Rectal smooth muscle tissue (tissue), 1 donor: ENCODE results near the gene SREBF1.

Experiments used
- H3K27ac ChIP-seq: one replicate; pipeline ENCODE4 v1.7.0; 2013; ENCODE audit warnings: low read depth, low read length, inconsistent platforms
- H3K27me3 ChIP-seq: one replicate; pipeline ENCODE4 v1.7.0; 2013; ENCODE audit warnings: low read length; ENCODE audit not compliant: control insufficient read depth, insufficient read depth
- H3K36me3 ChIP-seq: one replicate; pipeline ENCODE4 v1.7.0; 2013; ENCODE audit warnings: low read length; ENCODE audit not compliant: control insufficient read depth, insufficient read depth
- H3K4me1 ChIP-seq: one replicate; pipeline ENCODE4 v1.7.0; 2013; ENCODE audit warnings: low read length; ENCODE audit not compliant: control insufficient read depth, insufficient read depth
- H3K4me3 ChIP-seq: one replicate; pipeline ENCODE4 v1.7.0; 2013; ENCODE audit warnings: low read length
- H3K9ac ChIP-seq: one replicate; pipeline ENCODE4 v1.7.0; 2013; ENCODE audit warnings: low read length

Gene SREBF1

GRCh38 chr17:17823433-17824118, 13.2 kb downstream of the SREBF1 start:
- Histone ChIP-seq H3K4me3 (peak overlapping the region; percentile 72), H3K27me3 (no peaks in the 10 kb centered on the region), H3K36me3 (peaks cover 8% of the 10 kb centered on the region), H3K4me1 (peaks cover 30% of the 10 kb centered on the region), H3K27ac (peak overlapping the region; percentile 89), H3K9ac (peak overlapping the region; percentile 49)

DNA sequence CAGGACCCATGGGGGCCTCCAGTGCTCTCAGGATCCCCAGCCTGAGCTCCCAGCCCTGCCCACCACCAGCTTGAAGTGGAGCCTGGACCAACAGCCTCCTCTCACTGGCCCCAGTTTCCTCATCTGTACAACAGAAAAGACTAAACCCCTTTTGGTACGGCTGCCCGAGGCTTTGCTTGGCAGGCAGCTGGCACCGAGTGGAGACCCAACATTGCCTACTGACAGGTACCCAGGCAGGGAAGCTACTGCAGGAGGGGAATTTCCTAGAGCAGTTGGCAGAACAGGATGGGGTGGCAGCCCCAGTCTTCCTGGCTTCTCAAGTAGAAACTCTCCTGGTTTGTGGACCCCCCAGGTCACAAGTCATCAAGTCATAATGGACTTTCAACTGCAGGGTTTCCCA, 14.2 kb downstream of the SREBF1 start:
- no peaks in the 10 kb centered on the region for H3K27me3 ChIP-seq
- peak overlapping the region; percentile 11 for H3K27ac ChIP-seq
- peaks cover 11% of the 10 kb centered on the region for H3K36me3 ChIP-seq
- peak overlapping the region; percentile 57 for H3K4me3 ChIP-seq
- H3K4me1 ChIP-seq = peaks cover 30% of the 10 kb centered on the region
- H3K9ac ChIP-seq = no peak overlapping the region

- peaks cover 11% of the 10 kb centered on the region for H3K36me3 ChIP-seq
- H3K4me1 ChIP-seq = peaks cover 30% of the 10 kb centered on the region
- H3K27ac ChIP-seq = peak overlapping the region; percentile 11
- no peak overlapping the region for H3K9ac ChIP-seq
- peak overlapping the region; percentile 57 for H3K4me3 ChIP-seq
- no peaks in the 10 kb centered on the region for H3K27me3 ChIP-seq
Observed at GRCh38 chr17:17822189-17822588, 14.6 kb downstream of the SREBF1 start.

- no peaks in the 10 kb centered on the region for H3K27me3 ChIP-seq
- peaks cover 21% of the 10 kb centered on the region for H3K36me3 ChIP-seq
- no peak overlapping the region for H3K27ac ChIP-seq
- no peak overlapping the region for H3K4me3 ChIP-seq
- H3K9ac ChIP-seq = no peak overlapping the region
- H3K4me1 ChIP-seq = peaks cover 30% of the 10 kb centered on the region
Observed at GRCh38 chr17:17820463-17821158, 16.2 kb downstream of the SREBF1 start.

DNA sequence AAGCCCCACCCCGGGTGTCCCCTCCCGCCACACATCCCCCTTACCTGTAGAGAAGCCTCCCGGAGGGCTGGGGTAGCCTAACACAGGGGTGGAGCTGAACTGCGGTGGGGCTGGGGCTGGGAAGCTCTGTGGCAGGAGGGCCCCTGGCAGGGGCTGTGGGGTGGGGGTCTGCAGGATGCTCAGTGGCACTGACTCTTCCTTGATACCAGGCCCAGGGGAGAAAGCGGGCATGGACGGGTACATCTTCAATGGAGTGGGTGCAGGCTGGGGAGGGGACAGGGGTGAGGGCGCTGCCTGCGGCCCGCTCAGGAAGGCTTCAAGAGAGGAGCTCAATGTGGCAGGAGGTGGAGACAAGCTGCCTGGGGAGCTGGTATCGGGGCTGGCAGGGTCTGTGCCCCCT, 16.7 kb downstream of the SREBF1 start:
- Histone ChIP-seq H3K4me1 (peaks cover 29% of the 10 kb centered on the region), H3K9ac (no peak overlapping the region), H3K4me3 (no peak overlapping the region), H3K36me3 (peaks cover 22% of the 10 kb centered on the region), H3K27me3 (no peaks in the 10 kb centered on the region), H3K27ac (no peak overlapping the region)

DNA sequence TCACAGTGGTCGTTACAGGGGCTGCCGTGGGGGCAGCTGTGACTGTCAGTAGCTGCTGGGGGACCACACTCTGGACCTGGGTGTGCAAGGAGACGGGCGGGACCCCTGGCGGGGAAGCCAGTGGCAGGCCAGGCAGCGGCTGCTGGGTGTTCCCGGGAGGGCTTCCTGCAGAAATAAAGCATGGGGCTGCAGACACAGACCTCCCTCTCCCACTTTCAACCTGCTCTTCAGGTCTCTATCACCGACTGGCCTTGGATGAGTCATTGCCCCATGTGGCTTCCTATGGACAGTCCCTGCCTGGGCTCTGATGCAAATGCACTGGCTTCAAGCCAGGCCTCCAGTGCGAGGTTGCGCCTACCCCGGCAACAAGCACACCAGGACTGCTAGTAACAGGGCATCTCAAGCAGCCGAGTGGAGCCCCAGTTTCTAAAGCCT, 17.2 kb downstream of the SREBF1 start:
- Histone ChIP-seq H3K4me3 (no peak overlapping the region), H3K27me3 (no peaks in the 10 kb centered on the region), H3K4me1 (peaks cover 24% of the 10 kb centered on the region), H3K9ac (no peak overlapping the region), H3K27ac (no peak overlapping the region), H3K36me3 (peaks cover 23% of the 10 kb centered on the region)

GRCh38 chr17:17819111-17819510, 17.7 kb downstream of the SREBF1 start:
- Histone ChIP-seq H3K4me1 (peaks cover 19% of the 10 kb centered on the region), H3K27me3 (no peaks in the 10 kb centered on the region), H3K4me3 (no peak overlapping the region), H3K9ac (no peak overlapping the region), H3K36me3 (peaks cover 26% of the 10 kb centered on the region), H3K27ac (no peak overlapping the region)

GRCh38 chr17:17818088-17818526, 18.7 kb downstream of the SREBF1 start:
- no peaks in the 10 kb centered on the region for H3K27me3 ChIP-seq
- no peak overlapping the region for H3K4me3 ChIP-seq
- no peak overlapping the region for H3K27ac ChIP-seq
- peaks cover 15% of the 10 kb centered on the region for H3K4me1 ChIP-seq
- peaks cover 27% of the 10 kb centered on the region for H3K36me3 ChIP-seq
- H3K9ac ChIP-seq = no peak overlapping the region

DNA sequence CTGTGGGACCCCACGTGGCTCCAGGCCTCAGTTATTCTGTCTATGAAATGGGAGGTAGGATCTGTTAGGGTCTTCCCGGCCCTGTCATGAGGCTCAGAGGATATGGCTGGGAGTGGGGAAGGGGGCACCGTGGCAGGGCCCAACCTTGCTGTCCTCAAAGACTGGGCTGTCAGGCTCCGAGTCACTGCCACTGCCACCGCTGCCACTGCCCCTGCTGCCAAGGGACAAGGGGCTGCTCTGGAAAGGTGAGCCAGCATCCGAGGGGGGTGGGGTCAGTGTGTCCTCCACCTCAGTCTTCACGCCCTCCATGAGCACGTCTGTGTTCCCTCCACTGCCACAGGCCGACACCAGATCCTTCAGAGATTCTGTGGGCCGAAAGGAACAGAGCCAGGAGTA, 19.2 kb downstream of the SREBF1 start:
- no peak overlapping the region for H3K4me3 ChIP-seq
- H3K27me3 ChIP-seq = no peaks in the 10 kb centered on the region
- no peak overlapping the region for H3K9ac ChIP-seq
- H3K27ac ChIP-seq = no peak overlapping the region
- H3K4me1 ChIP-seq = peaks cover 9% of the 10 kb centered on the region
- peaks cover 29% of the 10 kb centered on the region for H3K36me3 ChIP-seq

- Histone ChIP-seq H3K4me1 (peaks cover 6% of the 10 kb centered on the region), H3K27me3 (no peaks in the 10 kb centered on the region), H3K4me3 (no peak overlapping the region), H3K27ac (no peak overlapping the region), H3K36me3 (peaks cover 29% of the 10 kb centered on the region), H3K9ac (no peak overlapping the region)
Observed at GRCh38 chr17:17816831-17817551, 19.8 kb downstream of the SREBF1 start.

GRCh38 chr17:17816240-17816814, 20.5 kb downstream of the SREBF1 start:
- no peak overlapping the region for H3K9ac ChIP-seq
- H3K27me3 ChIP-seq = no peaks in the 10 kb centered on the region
- H3K36me3 ChIP-seq = peaks cover 29% of the 10 kb centered on the region
- H3K4me3 ChIP-seq = no peak overlapping the region
- H3K27ac ChIP-seq = no peak overlapping the region
- H3K4me1 ChIP-seq = peaks cover 7% of the 10 kb centered on the region
